Stimulated activated CD4-positive, alpha-beta T cell treated with anti-CD3 and anti-CD28 coated beads, Interleukin-4, amount 100 ng/mL, for 4 hours (primary cell): ENCODE data around the gene SNX32.
"Not testable (repeated sequence)": the region's sequence is repeated elsewhere in the genome, so short reads cannot be mapped to it uniquely, and the experiment has no call there.

Experiments
- DNase-seq, 2 experiments: peaks; one replicate each; pipeline ENCODE4 v3.0.0-alpha.2; 2020

SNX32 gene

GRCh38 chr11:65829459-65829858 is 4.3 kb upstream of the SNX32 start:
- no peak for DNase-seq

- not testable (repeated sequence) for DNase-seq
These were observed 1.5 kb upstream of the SNX32 start for GRCh38 chr11:65832231-65832630.

- no peak for DNase-seq
These were observed 439 bp downstream of the SNX32 start for GRCh38 chr11:65834202-65834601.

- no peak for DNase-seq
These were observed 8.4 kb downstream of the SNX32 start for GRCh38 chr11:65842144-65842543.

DNA sequence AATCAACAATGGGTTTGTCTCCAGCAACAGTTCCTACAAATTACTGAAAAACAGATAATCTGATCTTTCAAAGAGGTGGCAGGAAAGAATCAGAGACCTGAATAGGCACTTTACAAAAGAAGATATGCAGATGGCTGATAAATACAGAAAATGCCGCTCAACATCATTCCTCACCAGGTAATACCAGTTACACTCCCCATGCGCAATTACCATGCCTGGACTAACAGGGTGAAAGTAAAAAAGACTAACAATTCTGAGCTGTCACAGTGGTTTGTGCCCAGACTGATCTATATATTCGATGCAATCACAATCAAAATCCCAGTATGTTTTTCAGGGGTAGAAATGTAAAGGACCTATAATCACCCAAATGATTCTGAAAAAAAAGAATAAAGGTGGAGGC is 10.0 kb downstream of the SNX32 start:
- DNase-seq, result no peak

DNA sequence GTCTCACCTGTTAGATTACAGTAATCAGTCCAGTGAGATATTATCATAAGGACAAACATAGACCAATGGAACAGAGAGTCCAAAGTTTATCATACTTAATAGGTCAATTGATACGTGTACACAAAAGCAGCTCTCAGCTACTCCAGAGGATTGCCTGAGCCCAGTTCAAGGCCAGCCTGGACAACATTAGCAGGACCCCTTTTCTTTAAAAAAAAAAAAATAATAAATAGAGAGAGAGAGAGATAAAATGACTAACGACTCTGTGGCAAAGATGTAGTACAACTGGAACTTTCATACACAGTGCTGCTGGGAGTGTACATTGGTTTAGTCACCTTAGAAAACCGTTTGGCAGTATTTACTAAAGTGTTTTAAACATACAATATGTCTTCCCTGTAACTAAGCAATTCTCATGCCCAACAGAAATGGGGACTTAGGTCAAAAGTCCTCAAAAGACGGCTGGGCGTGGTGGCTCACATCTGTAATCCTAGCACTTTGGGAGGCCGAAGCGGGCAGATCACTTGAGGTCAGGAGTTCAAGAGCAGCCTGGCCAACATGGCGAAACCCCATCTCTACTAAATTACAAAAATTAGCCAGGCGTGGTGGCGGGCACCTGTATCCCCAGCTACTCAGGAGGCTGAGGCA is 10.6 kb downstream of the SNX32 start:
- no peak for DNase-seq

- no peak for DNase-seq
These were observed 14.0 kb downstream of the SNX32 start for GRCh38 chr11:65847746-65848145.

DNA sequence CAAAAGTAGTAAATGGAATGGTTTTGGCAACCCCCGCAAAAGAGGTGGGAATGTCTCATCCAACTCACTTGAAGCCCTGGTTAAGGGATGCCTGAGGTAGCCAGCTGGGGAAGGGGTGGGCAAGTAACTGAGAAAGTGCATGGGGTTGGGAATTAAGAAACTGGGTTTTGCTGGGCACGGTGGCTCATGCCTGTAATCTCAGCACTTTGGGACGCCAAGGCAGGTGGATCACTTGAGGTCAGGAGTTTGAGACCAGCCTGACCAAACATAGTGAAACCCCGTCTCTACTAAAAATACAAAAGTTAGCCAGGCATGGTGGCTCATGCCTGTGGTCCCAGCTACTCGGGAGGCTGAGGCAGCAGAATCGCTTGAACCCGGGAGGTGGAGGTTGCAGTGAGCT is 14.9 kb downstream of the SNX32 start:
- DNase-seq, result not testable (repeated sequence)

GRCh38 chr11:65849366-65849765 is 15.6 kb downstream of the SNX32 start:
- DNase-seq, result no peak

DNA sequence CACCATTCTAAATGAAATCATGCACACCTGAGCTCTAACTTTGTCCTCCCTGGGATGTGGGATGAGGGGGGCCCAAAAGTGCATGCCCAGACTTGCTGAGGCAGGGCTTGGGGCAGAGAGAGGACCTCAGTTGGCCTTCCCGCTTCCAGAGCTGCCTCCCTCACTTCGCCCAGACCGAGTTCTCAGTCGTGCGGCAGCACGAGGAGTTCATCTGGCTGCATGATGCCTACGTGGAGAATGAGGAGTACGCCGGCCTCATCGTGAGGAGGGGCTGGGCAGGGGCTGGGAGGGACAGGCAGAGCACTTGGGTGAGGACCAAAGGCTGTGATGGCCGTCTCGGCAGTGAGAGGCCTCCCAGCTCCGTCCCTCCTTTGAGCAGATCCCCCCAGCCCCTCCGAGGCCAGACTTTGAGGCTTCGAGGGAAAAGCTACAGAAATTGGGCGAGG is 16.0 kb downstream of the SNX32 start:
- no peak for DNase-seq

GRCh38 chr11:65850217-65851082 is 16.7 kb downstream of the SNX32 start:
- no peak for DNase-seq

GRCh38 chr11:65851083-65851579 is 17.4 kb downstream of the SNX32 start:
- no peak for DNase-seq

- DNase-seq, result no peak
These were observed 18.2 kb downstream of the SNX32 start for GRCh38 chr11:65851811-65852507.

GRCh38 chr11:65852508-65853245 is 18.9 kb downstream of the SNX32 start:
- DNase-seq, result no peak

- DNase-seq, result no peak
These were observed 19.6 kb downstream of the SNX32 start for GRCh38 chr11:65853246-65853979.

GRCh38 chr11:65854161-65854592 is 20.4 kb downstream of the SNX32 start:
- DNase-seq, result no peak

DNA sequence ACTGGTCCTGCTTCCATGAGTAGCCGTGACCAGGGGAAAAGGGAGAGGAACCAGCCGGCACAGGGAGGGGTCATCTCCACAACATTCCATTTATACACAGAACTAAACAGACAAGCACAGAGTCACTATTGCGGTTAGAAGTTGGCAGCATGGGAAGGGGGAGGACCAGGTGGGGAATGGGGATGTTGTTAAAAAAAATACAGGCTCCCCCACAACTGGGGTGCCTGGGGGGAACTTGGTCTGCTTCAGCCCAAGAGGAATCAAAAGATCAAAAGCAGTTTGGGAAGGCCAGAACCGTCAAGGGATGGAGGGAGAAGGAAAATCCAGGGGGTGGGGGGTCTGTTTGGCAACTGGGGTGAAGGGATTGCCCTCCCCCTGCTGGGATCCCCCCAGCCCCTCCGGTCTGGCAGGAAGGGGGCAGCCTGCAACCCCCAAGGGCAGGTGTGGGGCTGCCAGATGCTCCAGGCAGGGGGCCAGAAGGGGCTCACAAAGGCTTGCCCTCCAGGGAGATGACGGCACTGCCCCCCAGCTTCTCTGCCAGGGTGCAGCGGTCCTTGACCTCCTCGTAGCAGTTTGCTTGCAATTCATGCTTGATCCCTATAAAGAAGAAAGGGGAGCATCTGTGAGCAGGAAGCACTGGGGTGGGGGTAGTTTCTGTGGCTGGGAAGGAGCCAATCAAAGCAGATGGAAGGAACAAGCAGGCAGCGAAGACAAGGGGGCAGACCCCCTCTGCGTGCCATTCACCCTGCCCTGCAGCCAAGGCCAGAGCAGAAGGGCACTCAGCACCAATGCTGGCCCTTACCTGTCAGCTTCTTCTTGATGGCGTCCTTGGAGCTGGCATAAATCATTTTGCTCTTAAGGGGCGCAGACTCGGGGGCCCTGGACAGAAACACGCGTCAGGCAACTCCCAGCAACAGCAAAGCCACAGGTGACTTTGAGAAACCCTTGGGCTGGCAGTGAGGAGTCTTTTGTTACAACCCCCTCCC is 21.4 kb downstream of the SNX32 start:
- DNase-seq, result no peak

DNA sequence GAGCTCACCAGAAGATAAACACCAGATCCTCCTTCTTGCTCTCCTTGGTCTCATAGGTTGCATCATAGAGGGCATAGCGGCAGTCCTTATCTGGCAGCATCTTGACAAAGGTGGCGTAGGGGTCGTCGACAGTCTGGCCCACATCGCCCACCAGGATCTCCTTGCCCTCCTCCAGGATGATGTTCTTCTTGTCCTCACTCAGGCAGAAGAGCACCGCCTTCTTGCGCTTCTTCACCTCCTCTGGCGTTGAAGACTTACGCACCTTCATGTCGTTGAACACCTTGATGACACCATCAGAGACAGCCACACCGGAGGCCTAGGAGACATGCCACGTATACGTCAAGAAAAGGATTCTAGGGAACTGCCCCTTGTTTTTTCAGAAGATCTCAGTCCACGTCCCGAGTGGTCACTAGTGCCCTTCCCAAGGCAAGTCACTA is 22.2 kb downstream of the SNX32 start:
- DNase-seq, result no peak

- peak; percentile 76 to 81 for DNase-seq
These were observed 23.1 kb downstream of the SNX32 start for GRCh38 chr11:65856689-65857499.

DNA sequence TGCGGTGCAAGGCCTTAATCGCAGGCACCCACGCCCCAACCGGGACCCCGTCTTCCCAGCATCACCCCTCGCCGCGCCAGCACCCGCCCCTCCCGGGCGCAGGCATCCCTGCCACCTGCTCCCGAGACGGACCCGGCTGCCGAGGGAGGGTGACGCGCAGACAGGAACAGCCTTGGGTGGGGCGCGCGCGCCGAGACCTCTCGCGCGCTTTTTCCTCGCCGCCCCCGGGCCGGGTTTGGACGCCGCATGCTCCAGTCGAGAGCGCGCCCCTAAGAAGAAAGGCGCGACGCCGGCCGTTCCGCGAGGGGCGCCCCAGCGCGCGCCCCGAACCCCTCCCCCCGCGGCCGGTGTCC is 23.7 kb downstream of the SNX32 start:
- peak in 1 of 2 experiments; percentile 57 for DNase-seq
